Measurements from ENCODE around the gene PTPRT.

PTPRT gene

GRCh38 chr20:43016257-43016656 is 173.4 kb downstream of the PTPRT start:
- no peak for DNase-seq

- DNase-seq, result no peak
Observed at GRCh38 chr20:43015566-43015965, 174.1 kb downstream of the PTPRT start.

- no peak for DNase-seq
Observed at GRCh38 chr20:43014206-43014605, 175.5 kb downstream of the PTPRT start.

GRCh38 chr20:43011491-43011890 is 178.2 kb downstream of the PTPRT start:
- no peak for DNase-seq

- DNase-seq, result no peak
Observed at GRCh38 chr20:43009532-43009931, 180.2 kb downstream of the PTPRT start.

GRCh38 chr20:43007525-43007924 is 182.2 kb downstream of the PTPRT start:
- no peak for DNase-seq

GRCh38 chr20:43006651-43007375 is 182.9 kb downstream of the PTPRT start:
- no peak for DNase-seq

- no peak for DNase-seq
Observed at GRCh38 chr20:43003318-43003944, 186.3 kb downstream of the PTPRT start.

GRCh38 chr20:42996141-42996540 is 193.6 kb downstream of the PTPRT start:
- DNase-seq, result no peak

- DNase-seq, result no peak
Observed at GRCh38 chr20:42988319-42988718, 201.4 kb downstream of the PTPRT start.

GRCh38 chr20:42987376-42988114 is 202.2 kb downstream of the PTPRT start:
- DNase-seq, result no peak

- no peak for DNase-seq
Observed at GRCh38 chr20:42986143-42986773, 203.4 kb downstream of the PTPRT start.

GRCh38 chr20:42985628-42986027 is 204.1 kb downstream of the PTPRT start:
- no peak for DNase-seq

GRCh38 chr20:42982218-42982617 is 207.5 kb downstream of the PTPRT start:
- DNase-seq, result no peak

GRCh38 chr20:42981253-42981652 is 208.5 kb downstream of the PTPRT start:
- DNase-seq, result no peak

GRCh38 chr20:42979720-42980119 is 210.0 kb downstream of the PTPRT start:
- DNase-seq, result no peak

- no peak for DNase-seq
Observed at GRCh38 chr20:42978184-42978974, 211.3 kb downstream of the PTPRT start.

- DNase-seq, result no peak
Observed at GRCh38 chr20:42975974-42976373, 213.7 kb downstream of the PTPRT start.

- DNase-seq, result no peak
Observed at GRCh38 chr20:42974347-42974746, 215.4 kb downstream of the PTPRT start.

- DNase-seq, result no peak
Observed at GRCh38 chr20:42972591-42972990, 217.1 kb downstream of the PTPRT start.

- DNase-seq, result no peak
Observed at GRCh38 chr20:42968746-42969145, 221.0 kb downstream of the PTPRT start.

GRCh38 chr20:42963796-42964195 is 225.9 kb downstream of the PTPRT start:
- DNase-seq, result no peak

- DNase-seq, result no peak
Observed at GRCh38 chr20:42961771-42962170, 227.9 kb downstream of the PTPRT start.

Measured in activated CD8-positive, alpha-beta memory T cell treated with anti-CD3 and anti-CD28 coated beads for 24 hours (primary cell).